Left hindlimb (tissue), 1 donor: ENCODE results near the gene ZFP69.
"Not testable (repeated sequence)": the region's sequence is repeated elsewhere in the genome, so short reads cannot be mapped to it uniquely, and the experiment has no call there.

ENCODE experiments used
- DNase-seq: peaks from one replicate; pipeline ENCODE4 v3.0.0-alpha.2; 2018

Gene ZFP69

GRCh38 chr1:40476924-40477677, at the start of gene ZFP69:
ZFP69 (plus strand) TSS chr1:40477290; CDS start chr1:40479362, 2,072 bp downstream.
- DNase-seq: peak; percentile 86

DNA sequence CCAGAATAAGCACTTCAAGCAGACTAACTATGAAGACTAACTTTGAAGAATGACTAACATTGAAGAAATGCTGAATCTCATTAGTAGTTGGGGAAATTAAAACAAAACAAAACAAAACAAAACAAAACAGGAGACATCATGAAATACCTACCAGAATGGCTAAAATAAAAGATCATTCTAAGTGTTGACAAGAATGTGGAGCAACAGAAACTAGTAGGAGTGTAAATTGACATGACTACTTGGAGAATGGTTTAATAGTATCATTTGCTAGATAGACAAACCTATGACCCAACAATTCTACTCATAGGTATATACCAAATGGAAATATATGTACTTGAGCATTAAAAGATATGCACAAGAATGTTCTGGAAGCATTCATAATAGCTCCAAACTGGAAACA, 45.7 kb upstream of the ZFP69 start:
- no peak for DNase-seq

- DNase-seq: no peak
Observed at GRCh38 chr1:40432644-40433390, 44.3 kb upstream of the ZFP69 start.

DNA sequence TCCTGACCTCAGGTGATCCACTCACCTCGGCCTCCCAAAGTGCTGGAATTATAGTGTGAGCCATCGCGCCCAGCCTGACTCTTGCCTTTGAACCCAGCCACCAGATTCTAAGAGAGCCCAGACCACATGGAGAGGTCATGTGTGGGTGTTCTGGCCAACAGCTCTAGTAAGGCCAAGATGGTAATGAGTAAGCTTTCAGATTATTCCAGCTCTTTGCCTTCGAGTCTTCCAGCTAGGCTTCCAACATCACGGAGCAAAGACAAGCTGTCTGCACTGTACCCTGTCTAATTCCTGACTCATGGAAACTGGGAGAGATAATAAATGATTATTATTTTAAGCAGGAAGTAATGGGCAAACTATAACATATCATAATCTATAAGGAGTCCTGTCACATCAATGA, 41.6 kb upstream of the ZFP69 start:
- DNase-seq: no peak

- DNase-seq: no peak
Observed at GRCh38 chr1:40435876-40436275, 41.2 kb upstream of the ZFP69 start.

DNA sequence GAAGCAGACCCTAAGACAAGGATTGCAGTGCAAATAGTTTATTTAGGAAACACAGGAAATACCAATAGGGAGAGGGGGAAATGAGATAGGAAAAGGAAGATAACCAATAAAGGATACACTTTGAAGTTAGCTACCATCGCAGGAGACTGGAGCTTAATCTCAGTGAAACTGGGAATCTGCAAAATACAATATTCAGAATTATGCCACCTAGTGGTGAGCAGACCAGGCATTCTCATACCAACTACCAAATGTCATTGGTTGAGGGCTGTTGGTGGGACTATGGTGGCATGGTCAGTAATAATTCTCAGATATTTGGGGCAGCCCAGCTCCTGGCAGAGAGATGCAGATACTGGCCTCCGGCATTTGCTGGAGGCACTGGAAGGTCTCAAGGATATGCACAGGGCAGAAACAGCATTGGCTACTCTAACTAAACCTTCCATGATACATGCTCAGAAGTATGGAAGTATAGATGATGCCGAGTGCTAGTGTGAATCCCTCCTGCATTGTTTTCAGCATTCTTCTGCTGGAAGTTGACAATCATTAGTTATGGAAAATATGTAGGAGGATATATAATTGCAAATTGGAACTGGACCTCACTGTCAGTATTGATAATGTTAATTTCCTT, 38.6 kb upstream of the ZFP69 start:
- DNase-seq: no peak

DNA sequence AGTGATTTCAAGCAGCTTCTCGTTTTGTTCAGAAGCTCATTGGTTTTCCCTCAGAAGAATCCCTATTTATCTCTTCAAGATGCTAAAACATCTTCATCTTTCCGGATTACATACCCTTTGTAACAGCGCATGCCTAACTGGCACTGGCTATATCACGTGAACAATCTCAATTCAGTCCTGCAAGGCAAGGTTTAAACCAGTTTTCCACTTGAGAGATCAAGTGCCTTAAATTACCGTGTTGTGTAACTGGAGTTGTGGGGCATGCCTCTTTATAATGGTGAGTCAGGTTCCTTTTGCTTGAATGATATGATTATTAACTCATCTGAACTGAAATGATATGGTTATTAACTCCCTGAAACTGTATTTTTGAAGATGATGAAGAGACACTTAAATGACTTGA, 37.8 kb upstream of the ZFP69 start:
- no peak for DNase-seq

DNA sequence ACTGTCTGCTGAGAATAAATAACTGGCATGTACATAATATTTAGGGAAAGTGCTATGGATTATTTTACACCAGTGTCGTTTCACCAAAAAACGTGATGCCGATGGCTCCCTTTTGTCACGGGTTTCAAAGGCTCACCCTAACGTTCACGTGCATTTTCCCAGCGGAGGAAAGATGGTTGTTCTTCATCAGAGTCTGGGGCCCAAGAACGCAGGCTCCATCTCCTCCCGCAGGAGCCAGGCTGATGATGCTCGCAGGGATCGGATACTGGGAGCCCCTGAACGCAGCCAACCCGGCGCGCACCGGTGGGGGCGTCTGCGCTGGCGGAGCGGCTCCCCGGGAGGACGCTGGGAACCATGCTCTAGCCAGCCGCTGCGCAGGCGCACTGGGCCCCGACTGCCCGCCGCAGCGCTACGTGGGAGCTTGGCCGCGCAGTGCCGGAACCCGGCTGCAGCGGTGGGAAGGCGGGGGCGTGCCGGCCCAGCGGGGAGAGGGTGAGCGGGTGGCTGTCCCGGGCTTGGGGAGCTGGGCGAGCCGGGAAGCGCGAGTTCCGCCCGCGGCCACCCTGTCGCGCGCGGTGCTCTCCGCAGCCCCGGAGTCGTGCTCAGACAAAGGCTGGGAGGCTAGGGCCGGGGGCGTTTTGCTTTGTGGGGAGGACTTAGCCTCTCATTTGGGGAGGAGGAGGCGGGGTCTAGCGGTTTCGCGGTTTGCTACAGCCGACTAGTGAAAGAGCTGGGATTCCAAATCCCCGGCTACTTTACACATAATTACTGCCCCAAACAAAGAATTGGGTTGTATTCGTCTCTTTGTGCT, 27.2 kb upstream of the ZFP69 start, which contains the start of gene ZFP69B:
Gene ZFP69B (plus strand): TSS at position 793 of the 811 bp plus-strand sequence. CDS start 486 bp downstream, outside the sequence.
- peak; percentile 95 for DNase-seq

DNA sequence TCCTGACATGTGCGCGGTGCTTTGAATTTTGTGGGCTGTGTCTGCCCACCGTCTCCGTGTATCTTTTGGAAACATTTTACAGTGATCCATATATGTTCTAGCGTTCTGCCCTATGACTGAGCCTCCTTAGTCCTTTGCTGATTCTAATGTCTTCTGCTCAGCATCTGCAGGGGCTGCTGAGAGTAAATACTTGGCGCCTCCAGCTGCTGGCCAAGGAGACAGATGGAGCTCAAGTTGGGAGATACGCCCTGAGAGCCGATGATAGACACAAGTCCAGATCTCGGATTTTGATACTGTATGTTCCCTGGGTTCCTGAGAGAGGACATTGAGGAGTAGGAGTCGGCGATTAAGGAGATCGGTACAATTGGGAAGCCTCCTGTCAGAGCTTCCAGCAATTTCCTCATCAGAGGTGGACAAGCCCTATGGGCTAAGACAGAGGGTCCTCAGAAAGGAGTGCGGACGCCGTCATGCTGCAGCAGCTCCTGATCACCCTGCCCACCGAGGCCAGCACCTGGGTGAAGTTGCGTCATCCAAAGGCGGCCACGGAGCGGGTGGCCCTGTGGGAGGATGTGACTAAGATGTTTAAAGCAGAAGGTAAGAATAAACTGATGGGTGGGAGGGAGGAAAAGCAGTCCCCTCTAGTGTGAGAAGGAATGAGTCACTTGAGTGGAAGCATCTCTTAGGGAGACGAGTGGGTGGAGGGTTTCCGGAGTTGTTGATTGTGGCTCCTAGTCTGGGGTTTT, 26.4 kb upstream of the ZFP69 start:
- peak; percentile 32 for DNase-seq

DNA sequence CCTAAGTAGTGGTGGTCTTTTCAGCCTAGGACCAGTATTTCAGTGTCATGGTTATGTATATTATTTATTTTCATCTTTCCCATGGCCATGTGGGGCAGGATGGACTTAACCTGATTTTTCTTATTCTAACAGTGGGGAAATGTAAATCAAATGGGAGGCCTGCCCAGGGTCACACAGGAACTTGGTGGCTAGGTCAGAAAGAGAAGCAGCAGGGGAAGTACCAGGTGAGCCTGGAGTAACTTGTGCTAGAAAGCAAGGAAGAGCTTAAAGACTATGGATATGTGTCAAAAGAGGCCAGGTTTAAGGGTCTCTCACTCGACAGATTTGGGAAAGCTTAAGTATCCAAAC, 25.9 kb upstream of the ZFP69 start:
- no peak for DNase-seq

DNA sequence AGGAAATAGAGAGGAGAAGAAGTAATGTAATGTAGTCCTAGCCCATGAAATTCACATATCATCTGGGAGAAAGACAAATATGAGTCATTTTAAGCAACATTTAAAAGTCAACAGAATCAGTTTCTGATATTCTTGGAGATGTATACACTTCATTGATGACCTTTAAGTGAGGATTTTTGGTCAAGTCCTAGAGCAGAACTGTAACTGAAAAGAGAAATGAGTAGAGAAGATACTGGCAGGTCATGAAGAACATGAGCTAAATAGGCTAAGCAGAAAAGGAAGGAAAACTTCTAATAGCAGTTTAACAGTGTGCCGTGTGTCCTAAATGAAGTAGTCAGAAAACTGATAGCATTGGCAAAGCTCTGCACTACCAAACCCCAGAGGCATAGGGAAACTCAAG, 22.2 kb upstream of the ZFP69 start:
- DNase-seq: no peak

DNA sequence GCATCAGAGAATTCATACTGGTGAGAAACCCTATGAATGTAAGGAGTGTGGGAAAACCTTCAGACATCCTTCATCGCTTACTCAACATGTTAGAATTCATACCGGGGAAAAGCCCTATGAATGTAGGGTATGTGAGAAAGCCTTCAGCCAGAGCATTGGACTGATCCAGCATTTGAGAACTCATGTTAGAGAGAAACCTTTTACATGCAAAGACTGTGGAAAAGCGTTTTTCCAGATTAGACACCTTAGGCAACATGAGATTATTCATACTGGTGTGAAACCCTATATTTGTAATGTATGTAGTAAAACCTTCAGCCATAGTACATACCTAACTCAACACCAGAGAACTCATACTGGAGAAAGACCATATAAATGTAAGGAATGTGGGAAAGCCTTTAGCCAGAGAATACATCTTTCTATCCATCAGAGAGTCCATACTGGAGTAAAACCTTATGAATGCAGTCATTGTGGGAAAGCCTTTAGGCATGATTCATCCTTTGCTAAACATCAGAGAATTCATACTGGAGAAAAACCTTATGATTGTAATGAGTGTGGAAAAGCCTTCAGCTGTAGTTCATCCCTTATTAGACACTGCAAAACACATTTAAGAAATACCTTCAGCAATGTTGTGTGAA, 14.0 kb upstream of the ZFP69 start:
- DNase-seq: no peak

DNA sequence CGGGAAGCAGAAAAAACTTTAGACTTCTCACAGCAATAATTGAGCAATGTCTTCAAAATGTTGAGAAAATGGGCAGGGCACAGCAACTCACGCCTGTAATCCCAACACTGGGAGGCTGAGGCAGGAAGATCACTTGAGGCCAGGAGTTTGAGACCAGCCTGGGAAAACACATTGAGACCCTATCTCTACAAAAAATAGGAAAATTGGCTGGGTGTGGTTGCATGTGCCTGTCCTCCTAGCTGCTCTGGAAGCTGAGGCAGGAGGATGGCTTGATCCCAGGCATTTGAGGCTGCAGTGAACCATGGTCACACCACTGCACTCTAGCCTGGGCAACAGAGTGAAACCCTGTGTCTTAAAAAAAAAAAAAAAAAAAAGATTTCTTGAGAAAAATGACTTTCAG, 7.8 kb upstream of the ZFP69 start:
- no peak for DNase-seq

GRCh38 chr1:40475268-40475667, 1.8 kb upstream of the ZFP69 start:
- DNase-seq: no peak

DNA sequence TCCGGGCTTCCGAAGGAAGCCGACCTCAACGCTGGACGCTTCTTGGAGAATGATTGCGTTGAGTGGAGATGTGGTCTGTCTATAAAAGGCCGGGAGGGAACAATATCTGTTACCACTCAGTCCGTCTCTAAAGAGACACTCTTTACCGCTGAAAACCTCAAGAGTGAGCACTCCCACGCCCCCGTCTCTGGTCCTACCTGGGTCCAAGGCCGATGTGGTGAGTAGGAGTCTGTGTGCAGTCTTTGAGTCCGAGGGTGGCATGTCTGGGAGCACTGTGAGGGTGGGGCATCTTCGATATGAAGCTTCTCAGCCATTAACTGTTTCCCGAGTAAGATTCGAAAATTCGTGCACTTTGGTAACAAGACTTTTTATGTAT, 576 bp downstream of the ZFP69 start:
- DNase-seq: no peak

- DNase-seq: no peak
Observed at GRCh38 chr1:40478276-40478675, 1.2 kb downstream of the ZFP69 start.

DNA sequence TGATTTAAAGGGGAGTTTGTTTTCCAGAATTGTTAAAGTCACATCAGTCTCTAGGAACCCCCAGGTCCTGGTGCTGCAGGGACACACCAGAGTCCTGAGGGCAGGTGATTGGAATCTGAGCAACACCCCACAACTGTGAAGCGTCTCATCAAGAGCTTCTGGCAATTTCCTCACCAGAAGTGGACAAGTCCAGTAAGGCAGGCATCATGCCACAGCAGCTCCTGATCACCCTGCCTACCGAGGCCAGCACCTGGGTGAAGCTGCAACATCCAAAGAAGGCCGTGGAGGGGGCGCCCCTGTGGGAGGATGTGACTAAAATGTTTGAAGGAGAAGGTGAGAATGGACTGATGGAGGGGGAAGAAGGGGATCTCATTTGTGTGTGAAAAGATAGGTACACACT, 2.1 kb downstream of the ZFP69 start:
- peak; percentile 24 for DNase-seq

- DNase-seq: no peak
Observed at GRCh38 chr1:40495315-40495903, 18.3 kb downstream of the ZFP69 start.

GRCh38 chr1:40502651-40503050, 25.6 kb downstream of the ZFP69 start:
- not testable (repeated sequence) for DNase-seq

- DNase-seq: no peak
Observed at GRCh38 chr1:40507973-40508372, 30.9 kb downstream of the ZFP69 start.
